IPS DF 4.7 (cell line): ENCODE data around the gene NR1I2.

Experiments
- DNase-seq: peaks from one replicate; pipeline ENCODE4 v3.0.0-alpha.2; 2013; ENCODE audit warnings: low spot score; ENCODE audit errors: extremely low read depth

The NR1I2 gene

GRCh38 chr3:119781330-119782198 is at the start of gene NR1I2:
Gene NR1I2 (plus strand): TSS chr3:119782101.
- no peak for DNase-seq

GRCh38 chr3:119733812-119734211 is 48.1 kb upstream of the NR1I2 start:
- DNase-seq = no peak

GRCh38 chr3:119738741-119739140 is 43.2 kb upstream of the NR1I2 start:
- DNase-seq = no peak

GRCh38 chr3:119741657-119742590 is 40.0 kb upstream of the NR1I2 start:
- no peak for DNase-seq

- no peak for DNase-seq
Observed at GRCh38 chr3:119743921-119744320, 38.0 kb upstream of the NR1I2 start.

- no peak for DNase-seq
Observed at GRCh38 chr3:119745942-119746341, 36.0 kb upstream of the NR1I2 start.

GRCh38 chr3:119746423-119746822 is 35.5 kb upstream of the NR1I2 start:
- no peak for DNase-seq

GRCh38 chr3:119747357-119747756 is 34.5 kb upstream of the NR1I2 start:
- DNase-seq = no peak

GRCh38 chr3:119748991-119749390 is 32.9 kb upstream of the NR1I2 start:
- no peak for DNase-seq

GRCh38 chr3:119751423-119751822 is 30.5 kb upstream of the NR1I2 start:
- no peak for DNase-seq

GRCh38 chr3:119759962-119760361 is 21.9 kb upstream of the NR1I2 start:
- DNase-seq = no peak

GRCh38 chr3:119762876-119763275 is 19.0 kb upstream of the NR1I2 start:
- DNase-seq = no peak

GRCh38 chr3:119763466-119763865 is 18.4 kb upstream of the NR1I2 start:
- DNase-seq = no peak

GRCh38 chr3:119765239-119765638 is 16.7 kb upstream of the NR1I2 start:
- no peak for DNase-seq

- DNase-seq = no peak
Observed at GRCh38 chr3:119767936-119768601, 13.8 kb upstream of the NR1I2 start.

GRCh38 chr3:119768668-119769393 is 13.1 kb upstream of the NR1I2 start:
- no peak for DNase-seq

- no peak for DNase-seq
Observed at GRCh38 chr3:119769394-119770149, 12.3 kb upstream of the NR1I2 start.

GRCh38 chr3:119774444-119774843 is 7.5 kb upstream of the NR1I2 start:
- no peak for DNase-seq

GRCh38 chr3:119776304-119776703 is 5.6 kb upstream of the NR1I2 start:
- no peak for DNase-seq

GRCh38 chr3:119778176-119778575 is 3.7 kb upstream of the NR1I2 start:
- DNase-seq = no peak
